Esophagus (tissue), 2 donors: Measurements from ENCODE around the gene ZBTB21. TPM values are rescaled to one million over a fixed set of nuclear protein-coding genes. Genes with fewer than 3 reads are reported as not detected.
"Not testable (repeated sequence)": the region's sequence is repeated elsewhere in the genome, so short reads cannot be mapped to it uniquely, and the experiment has no call there.

ENCODE experiments used
- H3K27ac ChIP-seq, 2 donors: one replicate each; pipeline ENCODE4 v1.5.1; 2013; ENCODE audit warnings: low read depth in 2 of 2, mild to moderate bottlenecking in 2 of 2, inconsistent platforms in 1 of 2, low read length in 1 of 2, moderate library complexity in 1 of 2
- H3K27me3 ChIP-seq, 2 donors: one replicate each; pipeline ENCODE4 v1.6.1; 2013; ENCODE audit warnings: low read length in 2 of 2, control low read depth in 1 of 2, mild to moderate bottlenecking in 1 of 2; ENCODE audit not compliant: insufficient read depth in 2 of 2, control insufficient read depth in 1 of 2
- H3K36me3 ChIP-seq, 2 donors: one replicate each; pipeline ENCODE4 v1.6.1; 2013; ENCODE audit warnings: low read length in 1 of 2; ENCODE audit not compliant: control insufficient read depth in 2 of 2, insufficient read depth in 2 of 2
- H3K4me1 ChIP-seq, 2 donors: one replicate each; pipeline ENCODE4 v1.6.1; 2013; ENCODE audit warnings: low read length in 1 of 2; ENCODE audit not compliant: control insufficient read depth in 2 of 2, insufficient read depth in 2 of 2
- H3K4me3 ChIP-seq, 2 donors: one replicate each; pipeline ENCODE4 v1.5.1; 2013; ENCODE audit warnings: low read length in 2 of 2, mild to moderate bottlenecking in 2 of 2, low read depth in 1 of 2, moderate library complexity in 1 of 2
- H3K9me3 ChIP-seq, 2 donors: one replicate each; pipeline ENCODE4 v1.6.1; 2013; ENCODE audit warnings: mild to moderate bottlenecking in 2 of 2, low read depth in 1 of 2, low read length in 1 of 2, moderate library complexity in 1 of 2; ENCODE audit not compliant: control insufficient read depth in 2 of 2, insufficient read depth in 1 of 2
- WGBS, 2 donors: extraction: QIAGEN DNeasy Blood & Tissue Kit; methylation state at CpG; one replicate each; pipeline ENCODE4 v1.1.7; 2013; 5-methylcytosine and 5-hydroxymethylcytosine counted together
- polyA plus RNA-seq, 2 donors: library from polyadenylated mRNA; stranded (reverse); fragments of 200-250 nt; gene quantifications; one replicate each; pipeline ENCODE4 v1.2.3, GENCODE V29; 2013
- donor health status: healthy with polysubstance abuse.
- donor health status: Bipolar disorder and iron deficiency.

The ZBTB21 gene
- polyA plus RNA-seq, 2 donors: 1.6 to 2.7 TPM

- no peaks in the 10 kb centered on the region for H3K4me1 ChIP-seq
- WGBS, 2 donors: 54 to 58% methylated on average over 14 of the region's 14 CpGs
Observed at GRCh38 chr21:42002421-42002958, 7.7 kb downstream of the ZBTB21 start.

GRCh38 chr21:42001781-42002180 lies 8.4 kb downstream of the ZBTB21 start:
- H3K36me3 ChIP-seq: no peaks in the 10 kb centered on the region
- H3K4me1 ChIP-seq: no peaks in the 10 kb centered on the region
- no peaks in the 10 kb centered on the region for H3K27me3 ChIP-seq
- H3K27ac ChIP-seq: no peak overlapping the region
- no peak overlapping the region for H3K4me3 ChIP-seq
- WGBS, 2 donors: 93 to 98% methylated on average over 2 of the region's 2 CpGs
- H3K9me3 ChIP-seq: no peaks in the 10 kb centered on the region

More at GRCh38 chr21:42002421-42002958, 7.7 kb downstream of the ZBTB21 start:
- H3K27ac ChIP-seq: peak overlapping the region in 1 of 2 donors; percentile 39
- no peak overlapping the region for H3K4me3 ChIP-seq
- no peaks in the 10 kb centered on the region for H3K36me3 ChIP-seq
- no peaks in the 10 kb centered on the region for H3K27me3 ChIP-seq
- H3K9me3 ChIP-seq: no peaks in the 10 kb centered on the region

- Histone ChIP-seq H3K4me3 (no peak overlapping the region), H3K4me1 (no peaks in the 10 kb centered on the region), H3K9me3 (peaks cover 0 to 1% of the 10 kb centered on the region in 2 donors), H3K27ac (no peak overlapping the region), H3K36me3 (no peaks in the 10 kb centered on the region), H3K27me3 (no peaks in the 10 kb centered on the region)
- WGBS, 2 donors: 90 to 92% methylated on average over 4 of the region's 4 CpGs
Observed at GRCh38 chr21:42000908-42001307, 9.3 kb downstream of the ZBTB21 start.

GRCh38 chr21:41997657-41998056 lies 12.5 kb downstream of the ZBTB21 start:
- no peaks in the 10 kb centered on the region for H3K4me1 ChIP-seq
- no peak overlapping the region for H3K4me3 ChIP-seq
- peaks cover 0 to 5% of the 10 kb centered on the region in 2 donors for H3K9me3 ChIP-seq
- peaks cover under 1 to 7% of the 10 kb centered on the region in 2 donors for H3K36me3 ChIP-seq
- 92 to 99% methylated on average over 1 of the region's 1 CpG for WGBS, 2 donors
- no peak overlapping the region for H3K27ac ChIP-seq
- H3K27me3 ChIP-seq: no peaks in the 10 kb centered on the region

GRCh38 chr21:41995577-41995976 lies 14.6 kb downstream of the ZBTB21 start:
- Histone ChIP-seq H3K27ac (no peak overlapping the region), H3K36me3 (peaks cover 5 to 11% of the 10 kb centered on the region in 2 donors), H3K9me3 (peaks cover 0 to 5% of the 10 kb centered on the region in 2 donors), H3K4me1 (peaks cover 0 to 5% of the 10 kb centered on the region in 2 donors), H3K27me3 (no peaks in the 10 kb centered on the region), H3K4me3 (no peak overlapping the region)
- WGBS, 2 donors: 96% methylated on average over 3 of the region's 3 CpGs

- H3K36me3 ChIP-seq: peaks cover 5 to 11% of the 10 kb centered on the region in 2 donors
- H3K4me1 ChIP-seq, H3K27ac ChIP-seq, H3K27me3 ChIP-seq, H3K4me3 ChIP-seq, H3K9me3 ChIP-seq: not testable (repeated sequence)
- WGBS, 2 donors: 89 to 94% methylated on average over 5 of the region's 5 CpGs
Observed at GRCh38 chr21:41994613-41995012, 15.5 kb downstream of the ZBTB21 start.

- 71 to 74% methylated on average over 6 of the region's 6 CpGs for WGBS, 2 donors
- peaks cover 5 to 11% of the 10 kb centered on the region in 2 donors for H3K36me3 ChIP-seq
Observed at GRCh38 chr21:41993744-41994143, 16.4 kb downstream of the ZBTB21 start.

GRCh38 chr21:41992576-41992975 lies 17.6 kb downstream of the ZBTB21 start:
- Histone ChIP-seq H3K9me3 (peaks cover 0 to 5% of the 10 kb centered on the region in 2 donors), H3K4me1 (peaks cover 0 to 5% of the 10 kb centered on the region in 2 donors), H3K27me3 (no peaks in the 10 kb centered on the region), H3K4me3 (no peak overlapping the region), H3K36me3 (peaks cover 5 to 11% of the 10 kb centered on the region in 2 donors), H3K27ac (no peak overlapping the region)
- WGBS, 2 donors: 98% methylated on average over 15 of the region's 15 CpGs

More at GRCh38 chr21:41993744-41994143, 16.4 kb downstream of the ZBTB21 start:
- peaks cover 0 to 5% of the 10 kb centered on the region in 2 donors for H3K9me3 ChIP-seq
- H3K4me1 ChIP-seq: peaks cover 0 to 5% of the 10 kb centered on the region in 2 donors
- H3K27me3 ChIP-seq: no peaks in the 10 kb centered on the region
- no peak overlapping the region for H3K4me3 ChIP-seq
- H3K27ac ChIP-seq: no peak overlapping the region

- Histone ChIP-seq H3K4me1 (peaks cover 0 to 5% of the 10 kb centered on the region in 2 donors), H3K4me3 (no peak overlapping the region), H3K27me3 (no peaks in the 10 kb centered on the region), H3K27ac (no peak overlapping the region), H3K36me3 (peaks cover 5 to 11% of the 10 kb centered on the region in 2 donors), H3K9me3 (peaks cover 0 to 5% of the 10 kb centered on the region in 2 donors)
- 98% methylated on average over 16 of the region's 16 CpGs for WGBS, 2 donors
Observed at GRCh38 chr21:41991659-41992058, 18.5 kb downstream of the ZBTB21 start.

GRCh38 chr21:41989698-41990097 lies 20.5 kb downstream of the ZBTB21 start:
- H3K4me1 ChIP-seq: peaks cover 0 to 5% of the 10 kb centered on the region in 2 donors
- H3K27me3 ChIP-seq: no peaks in the 10 kb centered on the region
- H3K4me3 ChIP-seq: no peak overlapping the region
- H3K9me3 ChIP-seq: no peaks in the 10 kb centered on the region
- peaks cover 5 to 11% of the 10 kb centered on the region in 2 donors for H3K36me3 ChIP-seq
- H3K27ac ChIP-seq: no peak overlapping the region
- WGBS, 2 donors: 88 to 91% methylated on average over 2 of the region's 2 CpGs
